A549 (cell line): ENCODE measurements around the gene TTBK2. TPM values are rescaled to one million over a fixed set of nuclear protein-coding genes. Genes with fewer than 3 reads are reported as not detected.

Experiments used
- ATAC-seq, 2 experiments: fragments of 200-7000 bp in 1 of 2; fragments of >200 bp in 1 of 2; cut with Nextera tagmentation in 1 of 2; cut with Tn5 transposase in 1 of 2; 3 replicates each; pipeline versions ENCODE4 v1.8.0 to v1.9.1; 2018 to 2020; ENCODE audit warnings: mild to moderate bottlenecking in 1 of 2, moderate library complexity in 1 of 2
- CTCF ChIA-PET: fragments of 300-600 bp; sonication (Branson Sonifier 250); formaldehyde crosslinking; extraction: SDS; loops from one replicate; lab custom pipeline; 2021; ENCODE audit warnings: antibody characterized with exemption, inconsistent platforms; lab: Yijun Ruan, JAX
- POLR2A ChIA-PET: fragments of 350-600 bp; formaldehyde crosslinking; extraction: SDS; loops from one replicate; lab custom pipeline; 2021; ENCODE audit warnings: antibody characterized with exemption, inconsistent platforms; lab: Yijun Ruan, JAX
- DNase-seq, 2 experiments: peaks; one replicate each; pipeline versions ENCODE4 v3.0.0 to v3.0.0-alpha.2; 2011 to 2016; ENCODE audit warnings: low read depth in 1 of 2, low spot score in 1 of 2
- FAIRE-seq: peaks from 2 replicates; lab custom pipeline; 2011; peaks lifted over from hg19 to GRCh38; lab: Jason Lieb, UNC
- H3K27ac ChIP-seq, 2 experiments: fragments of >200 bp; sonication (Bioruptor Twin); formaldehyde crosslinking; 3 replicates each; pipeline ENCODE4 v1.5.1; 2016 to 2017
- H3K4me1 ChIP-seq: fragments of >200 bp; sonication (Bioruptor Twin); formaldehyde crosslinking; 3 replicates; pipeline ENCODE4 v1.6.1; 2016
- H3K4me2 ChIP-seq: fragments of >200 bp; sonication (Bioruptor Twin); formaldehyde crosslinking; 3 replicates; pipeline ENCODE4 v1.6.1; 2016
- H3K4me3 ChIP-seq: fragments of >200 bp; sonication (Bioruptor Twin); formaldehyde crosslinking; 3 replicates; pipeline ENCODE4 v1.5.1; 2016
- H3K9me3 ChIP-seq: fragments of >200 bp; sonication (Bioruptor Twin); formaldehyde crosslinking; 3 replicates; pipeline ENCODE4 v1.6.1; 2016
- CBX8 ChIP-seq: fragments of 200-600 bp; sonication (generic); IDR thresholded peaks from 2 replicates; pipeline ENCODE4 v1.6.1; 2016
- CEBPB ChIP-seq, 2 experiments: fragments of >200 bp in 1 of 2; sonication (Bioruptor Twin) in 1 of 2; formaldehyde crosslinking in 1 of 2; IDR thresholded peaks; 2 replicates each; pipeline ENCODE4 v1.6.1; 2012 to 2016
- EHF ChIP-seq: fragments of 250-450 bp; sonication (Bioruptor Pico); IDR thresholded peaks from 2 replicates; pipeline ENCODE4 v1.5.0; 2020; ENCODE audit warnings: mild to moderate bottlenecking
- EHMT2 ChIP-seq: fragments of 200-600 bp; sonication (generic); IDR thresholded peaks from 2 replicates; pipeline ENCODE4 v1.6.1; 2016; ENCODE audit warnings: antibody characterized with exemption, low read depth, mild to moderate bottlenecking, moderate library complexity
- EP300 ChIP-seq, 2 experiments: fragments of >200 bp; sonication (Bioruptor Twin); formaldehyde crosslinking; IDR thresholded peaks; 2 replicates in 1 of 2; 3 replicates in 1 of 2; pipeline ENCODE4 v1.6.1; 2016 to 2017
- ESRRA ChIP-seq: fragments of 150-350 bp; IDR thresholded peaks from 2 replicates; pipeline ENCODE4 v1.6.1; 2014; ENCODE audit warnings: mild to moderate bottlenecking, low read length, borderline replicate concordance
- FOSL2 ChIP-seq, 2 experiments: fragments of 450-650 bp in 1 of 2; fragments of >200 bp in 1 of 2; sonication (Bioruptor Twin) in 1 of 2; formaldehyde crosslinking; IDR thresholded peaks; 2 replicates each; pipeline versions ENCODE4 v1.5.0 to v1.6.1; 2016 to 2020; ENCODE audit warnings: mild to moderate bottlenecking in 1 of 2, moderate library complexity in 1 of 2
- FOXS1 ChIP-seq: fragments of 250-450 bp; sonication (Bioruptor Pico); IDR thresholded peaks from 2 replicates; pipeline ENCODE4 v1.5.0; 2020; ENCODE audit warnings: mild to moderate bottlenecking, moderate library complexity
- HDAC2 ChIP-seq: fragments of 200-600 bp; sonication (generic); IDR thresholded peaks from 2 replicates; pipeline ENCODE4 v1.6.1; 2016
- HES2 ChIP-seq: fragments of >200 bp; sonication (Bioruptor Twin); formaldehyde crosslinking; IDR thresholded peaks from 2 replicates; pipeline ENCODE4 v1.6.1; 2016
- HEYL ChIP-seq: fragments of 250-450 bp; sonication (Bioruptor Pico); IDR thresholded peaks from 2 replicates; pipeline ENCODE4 v1.8.0; 2021; ENCODE audit warnings: mild to moderate bottlenecking, moderate library complexity
- HOXA7 ChIP-seq: fragments of 250-450 bp; sonication (Bioruptor Pico); IDR thresholded peaks from 2 replicates; pipeline ENCODE4 v1.5.0; 2020; ENCODE audit warnings: mild to moderate bottlenecking, moderate library complexity
- JUN ChIP-seq, 2 experiments: fragments of >200 bp; sonication (Bioruptor Twin); formaldehyde crosslinking; IDR thresholded peaks; 2 replicates in 1 of 2; 3 replicates in 1 of 2; pipeline ENCODE4 v1.6.1; 2016 to 2017
- KDM5A ChIP-seq: fragments of 200-600 bp; sonication (generic); IDR thresholded peaks from 2 replicates; pipeline ENCODE4 v1.6.1; 2016; ENCODE audit warnings: antibody characterized with exemption, mild to moderate bottlenecking
- MAFK ChIP-seq: fragments of 450-650 bp; IDR thresholded peaks from 2 replicates; pipeline ENCODE4 v1.6.1; 2014; ENCODE audit not compliant: partially characterized antibody
- MYC ChIP-seq: IDR thresholded peaks from 2 replicates; pipeline ENCODE4 v1.6.1; 2012; ENCODE audit warnings: mild to moderate bottlenecking, inconsistent platforms, low read length, improper control_type of control experiment, borderline replicate concordance
- NFE2L2 ChIP-seq: fragments of 150-350 bp; conservative IDR thresholded peaks from 2 replicates; pipeline ENCODE4 v1.6.1; 2014; ENCODE audit warnings: low read length
- RAD21 ChIP-seq, 2 experiments: fragments of >200 bp in 1 of 2; sonication (Bioruptor Twin) in 1 of 2; formaldehyde crosslinking in 1 of 2; IDR thresholded peaks in 1 of 2; conservative IDR thresholded peaks in 1 of 2; 2 replicates in 1 of 2; 3 replicates in 1 of 2; pipeline ENCODE4 v1.6.1; 2012 to 2018; ENCODE audit warnings: inconsistent platforms in 1 of 2
- RARB ChIP-seq: fragments of 250-450 bp; sonication (Bioruptor Pico); IDR thresholded peaks from 2 replicates; pipeline ENCODE4 v1.8.0; 2021; ENCODE audit warnings: mild to moderate bottlenecking, moderate library complexity
- RCOR1 ChIP-seq: fragments of 150-350 bp; IDR thresholded peaks from 2 replicates; pipeline ENCODE4 v1.6.1; 2014; ENCODE audit warnings: antibody characterized with exemption, low read length, low read depth
- RFX5 ChIP-seq: fragments of 450-650 bp; IDR thresholded peaks from 2 replicates; pipeline ENCODE4 v1.7.1; 2014; ENCODE audit warnings: antibody characterized with exemption, mild to moderate bottlenecking, moderate library complexity
- USF2 ChIP-seq: fragments of 450-650 bp; IDR thresholded peaks from 2 replicates; pipeline ENCODE4 v1.6.1; 2014; ENCODE audit warnings: antibody characterized with exemption
- ZC3H11A ChIP-seq: fragments of 450-650 bp; IDR thresholded peaks from 2 replicates; pipeline ENCODE4 v1.6.1; 2014; ENCODE audit warnings: antibody characterized with exemption, mild to moderate bottlenecking
- WGBS: methylation state at CpG from one replicate; pipeline ENCODE4 v1.1.6; 2017; ENCODE audit errors: missing lambda C conversion rate; 5-methylcytosine and 5-hydroxymethylcytosine counted together
- polyA plus RNA-seq, 4 experiments: library from polyadenylated mRNA; depleted of rRNA in 3 of 4; stranded (reverse); fragments of >200 nt; fragmentation: RNase III in 1 of 4; extraction: RNeasy Plus Mini Kit Qiagen cat#74134 plus additional on column Dnase treatment in 1 of 4; gene quantifications; 2 replicates in 3 of 4; 3 replicates in 1 of 4; pipeline ENCODE4 v1.2.3, GENCODE V29; 2011 to 2017
- TF ChIP-seq, protein P1 (sequence below): fragments of 250-450 bp; sonication (Bioruptor Pico); IDR thresholded peaks from 2 replicates; pipeline ENCODE4 v1.5.0; 2020; ENCODE audit warnings: low read depth, mild to moderate bottlenecking, moderate library complexity
- TF ChIP-seq, protein P2 (sequence below): fragments of 200-600 bp; sonication (generic); IDR thresholded peaks from 2 replicates; pipeline ENCODE4 v1.6.1; 2016; ENCODE audit warnings: antibody characterized with exemption, mild to moderate bottlenecking, moderate library complexity
- TF ChIP-seq, protein P3 (sequence below): fragments of 150-350 bp; IDR thresholded peaks from 2 replicates; pipeline ENCODE4 v1.6.1; 2014; ENCODE audit warnings: low read depth, mild to moderate bottlenecking, low read length
- TF ChIP-seq, protein P4 (sequence below): fragments of >200 bp; sonication (Bioruptor Twin); formaldehyde crosslinking; IDR thresholded peaks from 3 replicates; pipeline ENCODE4 v1.5.1; 2016

The TTBK2 gene
- polyA plus RNA-seq, 2 of the 4 experiments (the other 2 are of a cell fraction): 2.3 to 5.6 TPM

GRCh38 chr15:42858999-42859789 is 61.4 kb downstream of the TTBK2 start:
- ATAC-seq (no peak), FAIRE-seq (no peak), DNase-seq (no peak)
- TF ChIP-seq HDAC2 (no peak), RARB (CRISPR knock-in tag) (no peak), EP300 (IDR thresholded peaks at IDR 0.05) (no peak), MAFK (no peak), ZC3H11A (no peak), HOXA7 (no peak), HEYL (CRISPR knock-in tag) (no peak), MYC (no peak), EHF (CRISPR knock-in tag) (no peak), JUN (IDR thresholded peaks at IDR 0.05) (no peak), RCOR1 (no peak), KDM5A (no peak)
- TF ChIP-seq, protein P1, sequence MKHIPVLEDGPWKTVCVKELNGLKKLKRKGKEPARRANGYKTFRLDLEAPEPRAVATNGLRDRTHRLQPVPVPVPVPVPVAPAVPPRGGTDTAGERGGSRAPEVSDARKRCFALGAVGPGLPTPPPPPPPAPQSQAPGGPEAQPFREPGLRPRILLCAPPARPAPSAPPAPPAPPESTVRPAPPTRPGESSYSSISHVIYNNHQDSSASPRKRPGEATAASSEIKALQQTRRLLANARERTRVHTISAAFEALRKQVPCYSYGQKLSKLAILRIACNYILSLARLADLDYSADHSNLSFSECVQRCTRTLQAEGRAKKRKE (CRISPR knock-in tag): no peak
- TF ChIP-seq, protein P2, sequence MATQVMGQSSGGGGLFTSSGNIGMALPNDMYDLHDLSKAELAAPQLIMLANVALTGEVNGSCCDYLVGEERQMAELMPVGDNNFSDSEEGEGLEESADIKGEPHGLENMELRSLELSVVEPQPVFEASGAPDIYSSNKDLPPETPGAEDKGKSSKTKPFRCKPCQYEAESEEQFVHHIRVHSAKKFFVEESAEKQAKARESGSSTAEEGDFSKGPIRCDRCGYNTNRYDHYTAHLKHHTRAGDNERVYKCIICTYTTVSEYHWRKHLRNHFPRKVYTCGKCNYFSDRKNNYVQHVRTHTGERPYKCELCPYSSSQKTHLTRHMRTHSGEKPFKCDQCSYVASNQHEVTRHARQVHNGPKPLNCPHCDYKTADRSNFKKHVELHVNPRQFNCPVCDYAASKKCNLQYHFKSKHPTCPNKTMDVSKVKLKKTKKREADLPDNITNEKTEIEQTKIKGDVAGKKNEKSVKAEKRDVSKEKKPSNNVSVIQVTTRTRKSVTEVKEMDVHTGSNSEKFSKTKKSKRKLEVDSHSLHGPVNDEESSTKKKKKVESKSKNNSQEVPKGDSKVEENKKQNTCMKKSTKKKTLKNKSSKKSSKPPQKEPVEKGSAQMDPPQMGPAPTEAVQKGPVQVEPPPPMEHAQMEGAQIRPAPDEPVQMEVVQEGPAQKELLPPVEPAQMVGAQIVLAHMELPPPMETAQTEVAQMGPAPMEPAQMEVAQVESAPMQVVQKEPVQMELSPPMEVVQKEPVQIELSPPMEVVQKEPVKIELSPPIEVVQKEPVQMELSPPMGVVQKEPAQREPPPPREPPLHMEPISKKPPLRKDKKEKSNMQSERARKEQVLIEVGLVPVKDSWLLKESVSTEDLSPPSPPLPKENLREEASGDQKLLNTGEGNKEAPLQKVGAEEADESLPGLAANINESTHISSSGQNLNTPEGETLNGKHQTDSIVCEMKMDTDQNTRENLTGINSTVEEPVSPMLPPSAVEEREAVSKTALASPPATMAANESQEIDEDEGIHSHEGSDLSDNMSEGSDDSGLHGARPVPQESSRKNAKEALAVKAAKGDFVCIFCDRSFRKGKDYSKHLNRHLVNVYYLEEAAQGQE: no peak
- TF ChIP-seq, protein P3, sequence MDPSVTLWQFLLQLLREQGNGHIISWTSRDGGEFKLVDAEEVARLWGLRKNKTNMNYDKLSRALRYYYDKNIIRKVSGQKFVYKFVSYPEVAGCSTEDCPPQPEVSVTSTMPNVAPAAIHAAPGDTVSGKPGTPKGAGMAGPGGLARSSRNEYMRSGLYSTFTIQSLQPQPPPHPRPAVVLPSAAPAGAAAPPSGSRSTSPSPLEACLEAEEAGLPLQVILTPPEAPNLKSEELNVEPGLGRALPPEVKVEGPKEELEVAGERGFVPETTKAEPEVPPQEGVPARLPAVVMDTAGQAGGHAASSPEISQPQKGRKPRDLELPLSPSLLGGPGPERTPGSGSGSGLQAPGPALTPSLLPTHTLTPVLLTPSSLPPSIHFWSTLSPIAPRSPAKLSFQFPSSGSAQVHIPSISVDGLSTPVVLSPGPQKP: no peak
- H3K4me3 ChIP-seq: no peak overlapping the region
- H3K4me2 ChIP-seq: no peak overlapping the region
- ChIA-PET CTCF (no interaction called here), POLR2A (no interaction called here)
- 96% methylated on average over 2 of the region's 2 CpGs for WGBS
- H3K27ac ChIP-seq: no peak overlapping the region
- H3K4me1 ChIP-seq: no peaks in the 10 kb centered on the region
- no peaks in the 10 kb centered on the region for H3K9me3 ChIP-seq

GRCh38 chr15:42858540-42858939 is 62.0 kb downstream of the TTBK2 start:
- no peak for TF ChIP-seq EHMT2
- TF ChIP-seq NFE2L2: no peak
- TF ChIP-seq, all 56 proteins: peak for 0
- ATAC-seq (no peak), FAIRE-seq (no peak), DNase-seq (no peak)
- ChIA-PET POLR2A (no interaction called here), CTCF (no interaction called here)
- H3K9me3 ChIP-seq: no peaks in the 10 kb centered on the region
- 79% methylated on average over 2 of the region's 2 CpGs for WGBS
- no peaks in the 10 kb centered on the region for H3K4me1 ChIP-seq
- H3K4me2 ChIP-seq: no peak overlapping the region
- H3K4me3 ChIP-seq: no peak overlapping the region
- no peak overlapping the region for H3K27ac ChIP-seq

DNA sequence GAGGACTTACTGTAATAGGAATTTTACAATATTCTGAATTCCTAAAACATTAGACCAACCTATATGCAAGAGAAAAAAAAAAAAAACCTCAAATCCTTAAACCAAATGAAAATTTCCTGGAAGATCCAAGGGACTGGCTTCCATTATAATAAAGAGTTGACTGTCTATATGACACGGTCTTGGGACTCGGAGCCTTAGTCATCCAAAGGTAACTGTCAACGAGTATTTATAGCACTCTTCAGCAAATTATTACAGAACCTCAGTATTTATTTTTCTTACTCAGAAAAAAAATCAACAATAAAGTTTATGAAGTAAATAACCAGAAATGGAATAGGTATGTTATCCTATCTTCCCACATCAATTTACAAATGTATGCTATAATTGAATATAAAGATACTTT is 66.0 kb downstream of the TTBK2 start:
- no peak for DNase-seq
- Histone ChIP-seq H3K9me3 (no peaks in the 10 kb centered on the region), H3K4me3 (no peak overlapping the region), H3K27ac (no peak overlapping the region), H3K4me1 (no peaks in the 10 kb centered on the region), H3K4me2 (no peak overlapping the region)
- CTCF ChIA-PET: no interaction called here
- no peak for FAIRE-seq
- ATAC-seq: no peak
- 69% methylated on average over 3 of the region's 3 CpGs for WGBS
- POLR2A ChIA-PET: no interaction called here
- TF ChIP-seq RFX5 (no peak), HES2 (no peak), RAD21 (conservative IDR thresholded peaks at IDR 0.05 in 1 of 2, IDR thresholded peaks at IDR 0.05 in 1 of 2) (no peak), FOXS1 (no peak), ESRRA (no peak), FOSL2 (IDR thresholded peaks at IDR 0.05) (no peak), FOSL2 (CRISPR knock-in tag; IDR thresholded peaks at IDR 0.05) (no peak), CBX8 (no peak), CEBPB (IDR thresholded peaks at IDR 0.05) (no peak), USF2 (no peak)
- TF ChIP-seq, protein P4, sequence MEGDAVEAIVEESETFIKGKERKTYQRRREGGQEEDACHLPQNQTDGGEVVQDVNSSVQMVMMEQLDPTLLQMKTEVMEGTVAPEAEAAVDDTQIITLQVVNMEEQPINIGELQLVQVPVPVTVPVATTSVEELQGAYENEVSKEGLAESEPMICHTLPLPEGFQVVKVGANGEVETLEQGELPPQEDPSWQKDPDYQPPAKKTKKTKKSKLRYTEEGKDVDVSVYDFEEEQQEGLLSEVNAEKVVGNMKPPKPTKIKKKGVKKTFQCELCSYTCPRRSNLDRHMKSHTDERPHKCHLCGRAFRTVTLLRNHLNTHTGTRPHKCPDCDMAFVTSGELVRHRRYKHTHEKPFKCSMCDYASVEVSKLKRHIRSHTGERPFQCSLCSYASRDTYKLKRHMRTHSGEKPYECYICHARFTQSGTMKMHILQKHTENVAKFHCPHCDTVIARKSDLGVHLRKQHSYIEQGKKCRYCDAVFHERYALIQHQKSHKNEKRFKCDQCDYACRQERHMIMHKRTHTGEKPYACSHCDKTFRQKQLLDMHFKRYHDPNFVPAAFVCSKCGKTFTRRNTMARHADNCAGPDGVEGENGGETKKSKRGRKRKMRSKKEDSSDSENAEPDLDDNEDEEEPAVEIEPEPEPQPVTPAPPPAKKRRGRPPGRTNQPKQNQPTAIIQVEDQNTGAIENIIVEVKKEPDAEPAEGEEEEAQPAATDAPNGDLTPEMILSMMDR: no peak
